Epithelial cell of esophagus (primary cell): Measurements from ENCODE around the gene ISOC1.

Experiments used
- DNase-seq: peaks from one replicate; pipeline ENCODE4 v3.0.0; 2010; ENCODE audit warnings: low read depth
- H3K4me3 ChIP-seq: 2 replicates; pipeline ENCODE4 v1.5.1; 2011; ENCODE audit warnings: mild to moderate bottlenecking, low read length, control low read depth
- TF ChIP-seq, protein P1 (sequence below): IDR thresholded peaks from 2 replicates; pipeline ENCODE4 v1.5.1; 2011; ENCODE audit warnings: low read depth, mild to moderate bottlenecking, low read length, control low read depth, inconsistent platforms; ENCODE audit not compliant: insufficient read depth; ENCODE audit errors: missing control alignments

ISOC1 gene

DNA sequence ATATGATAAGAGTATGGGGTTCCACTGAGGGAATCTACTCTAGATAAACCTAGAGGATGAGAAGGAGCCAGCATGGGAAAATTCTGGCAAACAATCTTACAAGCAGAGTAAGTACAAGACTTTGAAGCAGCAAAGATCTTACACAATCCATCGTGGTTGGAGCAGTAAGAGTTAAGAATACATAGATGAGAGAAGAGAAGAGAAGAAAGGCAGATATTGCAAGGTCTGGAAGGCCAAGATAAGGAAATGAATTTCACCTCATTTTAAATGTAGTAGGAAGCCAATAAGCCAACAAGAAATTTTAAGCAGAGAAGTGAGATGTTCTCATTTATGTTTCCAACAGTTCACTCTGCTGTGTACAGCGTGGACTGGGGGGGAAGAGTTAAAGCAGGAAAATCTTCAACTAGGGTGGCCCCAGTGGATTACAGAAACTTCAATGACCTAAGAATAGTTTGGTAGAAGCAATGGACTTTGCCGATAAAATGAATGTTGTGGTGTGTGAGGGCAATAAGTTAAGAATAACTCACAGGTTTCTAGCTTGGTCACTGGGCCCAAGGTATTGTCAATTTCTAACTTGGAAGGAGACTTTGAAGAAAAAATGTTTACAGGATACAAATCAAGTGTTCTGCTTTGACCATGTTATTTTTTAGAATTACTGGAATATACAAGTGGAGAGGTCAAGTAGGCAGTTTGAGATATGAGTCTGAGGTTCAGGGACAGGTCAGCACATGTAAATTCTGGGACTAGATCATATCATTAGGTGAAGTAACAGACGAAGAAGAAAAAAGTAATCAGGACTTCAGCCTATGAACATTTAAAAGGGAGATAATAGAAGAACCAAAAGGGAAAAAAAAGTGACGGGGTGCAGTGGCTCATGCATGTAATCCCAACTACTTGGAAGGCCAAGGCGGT lies 12.1 kb upstream of the ISOC1 start:
- no peak for DNase-seq
- no peak overlapping the region for H3K4me3 ChIP-seq
- TF ChIP-seq, protein P1, sequence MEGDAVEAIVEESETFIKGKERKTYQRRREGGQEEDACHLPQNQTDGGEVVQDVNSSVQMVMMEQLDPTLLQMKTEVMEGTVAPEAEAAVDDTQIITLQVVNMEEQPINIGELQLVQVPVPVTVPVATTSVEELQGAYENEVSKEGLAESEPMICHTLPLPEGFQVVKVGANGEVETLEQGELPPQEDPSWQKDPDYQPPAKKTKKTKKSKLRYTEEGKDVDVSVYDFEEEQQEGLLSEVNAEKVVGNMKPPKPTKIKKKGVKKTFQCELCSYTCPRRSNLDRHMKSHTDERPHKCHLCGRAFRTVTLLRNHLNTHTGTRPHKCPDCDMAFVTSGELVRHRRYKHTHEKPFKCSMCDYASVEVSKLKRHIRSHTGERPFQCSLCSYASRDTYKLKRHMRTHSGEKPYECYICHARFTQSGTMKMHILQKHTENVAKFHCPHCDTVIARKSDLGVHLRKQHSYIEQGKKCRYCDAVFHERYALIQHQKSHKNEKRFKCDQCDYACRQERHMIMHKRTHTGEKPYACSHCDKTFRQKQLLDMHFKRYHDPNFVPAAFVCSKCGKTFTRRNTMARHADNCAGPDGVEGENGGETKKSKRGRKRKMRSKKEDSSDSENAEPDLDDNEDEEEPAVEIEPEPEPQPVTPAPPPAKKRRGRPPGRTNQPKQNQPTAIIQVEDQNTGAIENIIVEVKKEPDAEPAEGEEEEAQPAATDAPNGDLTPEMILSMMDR: no peak

DNA sequence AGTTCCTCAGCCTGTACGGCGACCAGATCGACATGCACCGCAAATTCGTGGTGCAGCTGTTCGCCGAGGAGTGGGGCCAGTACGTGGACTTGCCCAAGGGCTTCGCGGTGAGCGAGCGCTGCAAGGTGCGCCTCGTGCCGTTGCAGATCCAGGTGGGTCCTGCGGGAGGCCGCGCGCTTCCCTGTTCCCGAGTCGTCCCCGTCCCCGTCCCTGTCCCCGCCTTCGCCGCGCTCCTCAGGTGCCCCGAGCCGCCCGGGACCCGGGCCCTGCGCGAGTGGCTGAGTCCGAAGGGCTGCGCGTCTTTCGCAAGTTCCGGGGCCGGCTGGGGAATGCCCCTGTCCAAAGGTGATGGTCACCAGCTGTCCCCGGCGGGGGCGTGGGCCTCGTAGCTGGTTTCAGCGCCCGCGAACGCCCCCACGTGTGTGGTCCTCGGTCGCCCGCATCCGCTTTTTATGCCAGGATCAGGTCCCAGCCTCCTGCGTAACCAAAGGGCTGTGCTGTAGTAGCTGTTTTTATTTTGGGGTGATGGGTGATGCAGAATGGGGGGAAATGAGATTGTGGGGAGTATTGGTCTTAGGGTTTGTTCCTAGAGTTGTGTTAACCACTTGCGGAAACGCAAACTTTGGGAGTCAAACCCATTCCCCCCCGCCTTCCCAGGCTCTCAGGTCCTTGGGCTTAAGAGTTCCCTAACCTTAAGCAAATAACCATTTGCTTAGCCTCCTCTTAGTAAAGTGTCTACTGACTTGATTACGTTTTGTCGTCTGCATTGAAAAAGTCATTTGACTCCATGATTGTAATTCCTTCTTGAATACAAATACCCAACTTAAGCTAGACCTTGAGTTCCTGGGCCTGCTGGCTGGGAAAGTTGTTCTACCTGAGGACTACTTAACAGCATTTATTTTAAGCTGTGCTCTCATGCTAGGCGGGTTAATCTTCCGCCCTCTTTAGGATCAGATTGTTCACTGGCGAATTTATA lies 663 bp downstream of the ISOC1 start:
- peak overlapping the region; percentile 79 for H3K4me3 ChIP-seq
- DNase-seq: peak; percentile 28
- TF ChIP-seq, protein P1: no peak

DNA sequence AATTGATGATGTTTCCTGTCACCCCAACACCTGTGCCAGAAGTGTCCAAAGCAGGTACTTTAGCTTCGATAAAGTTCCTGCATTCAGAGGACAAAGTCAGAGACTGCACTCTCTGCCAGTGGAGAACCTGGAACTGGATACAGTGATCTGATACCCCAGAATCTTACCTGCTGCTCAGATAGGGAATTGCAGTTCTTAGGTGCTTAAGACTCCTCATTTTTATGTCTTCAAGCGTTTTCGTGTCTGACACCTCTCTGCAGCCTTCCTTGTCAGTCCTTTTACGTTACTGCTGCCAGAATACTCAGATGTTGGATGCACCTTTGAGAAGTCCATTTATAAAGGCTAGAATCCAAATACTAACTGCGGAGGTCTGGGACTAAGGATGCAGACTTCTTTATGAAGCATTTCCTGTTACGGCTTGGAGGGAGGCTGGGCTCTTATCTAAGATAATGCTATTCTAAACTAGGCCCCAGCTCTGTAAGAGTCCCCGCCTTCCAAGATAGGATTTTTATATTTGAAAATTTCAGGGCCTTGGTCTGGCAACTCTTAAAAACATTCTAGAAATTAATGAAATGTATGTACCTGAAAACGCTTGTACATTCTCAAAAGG lies 1.9 kb downstream of the ISOC1 start:
- TF ChIP-seq, protein P1: peak; percentile 35
- peak; percentile 33 for DNase-seq
- no peak overlapping the region for H3K4me3 ChIP-seq

DNA sequence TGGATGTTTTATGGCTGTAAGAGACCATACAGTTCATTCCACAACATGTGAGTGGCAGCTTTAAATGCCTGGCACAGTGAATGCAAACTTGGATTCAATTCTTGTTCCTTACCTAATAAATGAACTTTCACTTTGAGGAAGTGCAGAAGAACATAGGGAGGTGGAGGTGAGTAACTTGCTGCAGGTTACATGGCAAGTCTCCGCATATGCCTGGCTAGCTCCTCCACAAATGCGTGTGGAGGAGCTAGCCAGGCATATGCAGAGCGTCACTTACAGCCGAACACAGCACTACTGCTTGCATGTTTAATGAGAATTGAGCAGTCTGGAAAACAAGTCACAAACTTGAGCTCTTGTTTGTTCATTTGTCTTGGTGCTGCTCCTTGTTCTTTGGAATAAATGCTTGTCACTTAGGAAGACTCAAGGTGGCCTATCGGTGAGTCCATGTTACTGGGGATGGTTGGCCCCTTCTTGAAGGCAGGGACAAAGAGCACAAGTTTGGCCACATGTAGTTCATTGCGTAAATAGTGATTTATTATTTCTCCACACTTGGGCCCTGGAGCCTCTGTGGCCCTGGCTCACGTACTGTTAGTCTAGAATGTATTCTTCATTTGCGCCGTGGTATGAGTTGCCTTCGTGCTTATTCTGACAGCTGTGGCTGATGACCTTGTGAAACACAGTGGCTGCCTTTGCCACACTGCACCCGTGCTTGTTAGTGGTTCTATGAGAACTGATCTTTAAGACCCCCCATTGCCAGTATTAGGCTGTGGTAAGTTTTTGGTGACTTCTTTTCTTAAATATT lies 3.1 kb downstream of the ISOC1 start:
- TF ChIP-seq, protein P1: no peak
- peak; percentile 68 for DNase-seq
- no peak overlapping the region for H3K4me3 ChIP-seq

DNA sequence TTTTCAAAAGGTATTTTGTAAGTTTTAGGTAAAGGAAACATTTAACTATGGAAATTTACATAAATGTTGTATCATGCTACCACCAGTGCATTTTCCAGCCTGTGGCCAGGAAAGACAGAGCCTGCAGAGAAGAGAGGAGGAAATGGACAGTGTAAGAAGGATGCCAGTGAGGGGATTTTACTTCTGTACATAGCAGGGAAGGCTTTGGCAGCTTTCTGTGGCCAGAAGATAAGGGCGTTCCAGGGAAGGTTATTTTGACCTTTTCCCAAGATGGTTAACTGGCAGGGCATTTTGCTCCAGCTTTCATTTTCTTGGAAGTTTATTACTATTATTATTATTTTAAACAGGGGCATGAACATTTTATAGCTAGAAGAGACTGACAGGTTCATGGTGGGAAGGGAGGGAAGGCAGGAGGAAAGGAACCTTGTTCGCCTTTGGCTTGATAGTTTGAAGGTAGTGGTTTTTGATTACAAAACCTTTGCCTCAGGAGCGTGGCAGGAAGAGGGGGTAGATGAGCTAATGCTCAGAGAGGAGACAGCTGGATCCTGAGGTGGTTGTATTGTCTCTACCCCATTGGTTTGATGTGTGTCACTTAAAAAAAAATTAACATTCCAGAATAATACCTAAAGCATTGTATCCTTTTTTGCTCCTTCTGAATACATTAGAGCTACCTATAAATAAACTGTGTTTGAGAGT lies 4.1 kb downstream of the ISOC1 start:
- no peak overlapping the region for H3K4me3 ChIP-seq
- TF ChIP-seq, protein P1: no peak
- DNase-seq: no peak
